ENCODE data around the gene COG5.

Gene COG5

DNA sequence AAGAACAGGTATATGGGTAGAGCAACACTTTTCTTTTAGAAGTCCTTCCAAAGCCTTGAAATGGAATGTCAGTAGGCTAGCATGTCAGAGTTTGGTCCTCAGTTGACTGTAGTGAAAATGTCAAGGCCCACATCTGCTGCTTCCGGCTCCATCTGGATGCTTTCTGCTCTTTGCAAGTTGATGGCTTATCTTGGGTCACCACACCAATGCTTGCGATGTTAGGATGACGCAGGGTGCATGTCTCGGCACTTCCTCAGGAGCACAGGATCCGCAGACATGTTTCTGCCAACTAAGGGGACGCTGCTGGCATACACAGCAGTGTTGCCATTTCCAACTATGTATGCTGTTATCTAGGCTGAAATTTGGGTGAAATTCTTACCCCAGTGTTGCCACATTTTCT, 408.9 kb downstream of the COG5 start:
- DNase-seq (ENCODE audit: low spot score), result no peak

DNA sequence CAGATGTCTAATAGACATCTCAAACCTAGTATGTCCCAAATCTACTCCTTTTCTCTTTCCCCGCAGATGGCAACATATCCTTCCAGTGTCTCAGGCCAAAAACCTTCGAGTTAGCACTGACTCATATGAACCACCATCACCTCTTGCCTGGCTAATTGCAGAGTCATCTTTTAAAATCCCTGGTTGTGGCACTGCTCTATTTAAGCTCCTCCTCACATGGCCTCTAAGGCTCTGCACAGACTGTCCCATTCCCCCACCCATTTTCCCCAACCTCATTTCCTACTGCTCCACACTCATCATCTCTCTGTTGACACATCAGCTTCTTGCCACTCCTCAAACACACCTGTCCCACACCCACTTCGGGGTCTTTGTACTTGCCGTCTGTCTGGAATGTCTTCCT, 411.7 kb downstream of the COG5 start:
- DNase-seq (ENCODE audit: low spot score), result no peak

Measured in COLO829 (cell line).